Testis (tissue), 2 donors: Measurements from ENCODE around the gene CDK6.

ENCODE experiments used
- POLR2A ChIP-seq: fragments of 450-650 bp; IDR thresholded peaks from one replicate; pipeline ENCODE4 v1.6.1; 2017; ENCODE audit warnings: antibody characterized with exemption, mild to moderate bottlenecking, moderate library complexity
- TF ChIP-seq, protein P1 (sequence below), 3 experiments: fragments of 450-650 bp in 2 of 3; fragments of 200-600 bp in 1 of 3; sonication (generic) in 1 of 3; IDR thresholded peaks; one replicate each; pipeline ENCODE4 v1.5.1; 2016 to 2019; ENCODE audit warnings: antibody characterized with exemption in 3 of 3, mild to moderate bottlenecking in 2 of 3, moderate library complexity in 1 of 3

DNA sequence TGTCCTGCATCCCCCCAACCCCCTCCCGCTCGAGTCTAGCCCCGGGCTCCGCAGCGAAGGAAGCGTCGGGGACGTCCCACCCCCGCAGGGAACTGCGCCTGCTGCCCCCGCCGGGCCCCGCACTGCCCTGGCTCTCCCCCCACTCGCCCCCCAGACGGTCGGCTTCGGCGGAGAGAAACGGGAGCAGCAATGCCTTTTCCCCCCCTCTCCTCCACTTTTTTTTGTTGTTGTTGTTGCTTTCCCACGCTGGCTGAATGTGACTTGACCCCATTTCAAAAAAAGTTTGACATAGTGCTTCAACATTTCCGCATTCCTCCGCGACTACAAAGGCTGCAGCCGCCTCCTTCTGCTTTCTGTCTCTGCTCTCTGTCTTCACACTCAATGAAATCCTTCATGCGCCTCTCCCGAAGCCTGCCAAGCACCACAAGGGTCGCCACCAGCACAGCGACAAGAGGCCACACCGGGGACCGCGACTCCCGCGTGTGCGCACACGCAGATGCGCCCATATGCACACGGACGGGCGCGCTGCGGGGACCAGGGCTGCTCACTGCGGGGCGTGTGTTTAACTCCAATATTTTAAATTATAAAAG is 1.0 kb downstream of the CDK6 start:
- TF ChIP-seq, protein P1, sequence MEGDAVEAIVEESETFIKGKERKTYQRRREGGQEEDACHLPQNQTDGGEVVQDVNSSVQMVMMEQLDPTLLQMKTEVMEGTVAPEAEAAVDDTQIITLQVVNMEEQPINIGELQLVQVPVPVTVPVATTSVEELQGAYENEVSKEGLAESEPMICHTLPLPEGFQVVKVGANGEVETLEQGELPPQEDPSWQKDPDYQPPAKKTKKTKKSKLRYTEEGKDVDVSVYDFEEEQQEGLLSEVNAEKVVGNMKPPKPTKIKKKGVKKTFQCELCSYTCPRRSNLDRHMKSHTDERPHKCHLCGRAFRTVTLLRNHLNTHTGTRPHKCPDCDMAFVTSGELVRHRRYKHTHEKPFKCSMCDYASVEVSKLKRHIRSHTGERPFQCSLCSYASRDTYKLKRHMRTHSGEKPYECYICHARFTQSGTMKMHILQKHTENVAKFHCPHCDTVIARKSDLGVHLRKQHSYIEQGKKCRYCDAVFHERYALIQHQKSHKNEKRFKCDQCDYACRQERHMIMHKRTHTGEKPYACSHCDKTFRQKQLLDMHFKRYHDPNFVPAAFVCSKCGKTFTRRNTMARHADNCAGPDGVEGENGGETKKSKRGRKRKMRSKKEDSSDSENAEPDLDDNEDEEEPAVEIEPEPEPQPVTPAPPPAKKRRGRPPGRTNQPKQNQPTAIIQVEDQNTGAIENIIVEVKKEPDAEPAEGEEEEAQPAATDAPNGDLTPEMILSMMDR (IDR thresholded peaks at IDR 0.05): no peak
- no peak for TF ChIP-seq POLR2A
